ENCODE measurements around the gene FAM187B.

DNA sequence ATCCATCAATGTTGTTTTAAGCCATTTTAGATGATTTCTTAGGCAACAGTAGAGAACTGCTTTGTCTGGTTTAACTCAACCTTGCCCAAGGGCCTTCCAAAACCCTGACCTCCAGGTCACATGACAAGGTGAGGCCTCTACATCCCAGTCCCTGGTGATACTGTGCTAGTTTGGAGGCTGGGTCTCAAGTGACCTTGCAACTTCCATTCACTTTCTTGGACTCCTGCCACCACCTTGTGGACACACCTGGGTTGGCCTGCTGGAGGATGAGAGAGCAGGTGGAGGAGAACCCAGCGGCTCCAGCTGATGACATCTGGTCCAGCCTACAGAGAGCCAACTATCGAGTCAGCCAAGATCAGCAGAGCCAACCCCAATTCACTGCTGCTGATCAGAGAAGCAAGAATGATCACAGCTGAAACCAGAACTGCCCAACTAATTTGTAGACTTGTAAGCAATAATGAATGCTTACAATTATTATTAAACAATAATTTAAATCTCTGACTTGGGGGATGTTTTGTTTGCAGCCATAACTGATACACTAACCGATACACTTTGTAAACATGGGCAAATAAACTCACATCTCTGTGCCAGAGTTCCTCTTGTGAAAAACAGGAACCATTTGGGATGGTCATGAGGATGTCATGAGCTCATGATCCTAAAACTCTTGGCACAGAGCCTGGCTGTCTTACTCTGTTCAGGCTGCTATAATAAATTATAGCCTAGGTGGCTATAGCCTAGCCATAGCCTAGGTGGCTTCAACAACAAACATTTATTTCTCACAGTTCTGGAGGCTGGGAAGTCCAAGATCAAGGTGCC lies 11.5 kb downstream of the FAM187B start:
- TF ChIP-seq, protein P1, sequence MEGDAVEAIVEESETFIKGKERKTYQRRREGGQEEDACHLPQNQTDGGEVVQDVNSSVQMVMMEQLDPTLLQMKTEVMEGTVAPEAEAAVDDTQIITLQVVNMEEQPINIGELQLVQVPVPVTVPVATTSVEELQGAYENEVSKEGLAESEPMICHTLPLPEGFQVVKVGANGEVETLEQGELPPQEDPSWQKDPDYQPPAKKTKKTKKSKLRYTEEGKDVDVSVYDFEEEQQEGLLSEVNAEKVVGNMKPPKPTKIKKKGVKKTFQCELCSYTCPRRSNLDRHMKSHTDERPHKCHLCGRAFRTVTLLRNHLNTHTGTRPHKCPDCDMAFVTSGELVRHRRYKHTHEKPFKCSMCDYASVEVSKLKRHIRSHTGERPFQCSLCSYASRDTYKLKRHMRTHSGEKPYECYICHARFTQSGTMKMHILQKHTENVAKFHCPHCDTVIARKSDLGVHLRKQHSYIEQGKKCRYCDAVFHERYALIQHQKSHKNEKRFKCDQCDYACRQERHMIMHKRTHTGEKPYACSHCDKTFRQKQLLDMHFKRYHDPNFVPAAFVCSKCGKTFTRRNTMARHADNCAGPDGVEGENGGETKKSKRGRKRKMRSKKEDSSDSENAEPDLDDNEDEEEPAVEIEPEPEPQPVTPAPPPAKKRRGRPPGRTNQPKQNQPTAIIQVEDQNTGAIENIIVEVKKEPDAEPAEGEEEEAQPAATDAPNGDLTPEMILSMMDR (IDR thresholded peaks at IDR 0.05): no peak
- no peak for TF ChIP-seq POLR2AphosphoS5 (IDR thresholded peaks at IDR 0.05)
- no peak for TF ChIP-seq EP300 (IDR thresholded peaks at IDR 0.05)
- TF ChIP-seq POLR2A (IDR thresholded peaks at IDR 0.05): no peak

Measured in gastroesophageal sphincter (tissue), 3 donors.